ENCODE measurements around the gene HOXC6.

The HOXC6 gene

GRCh38 chr12:53996240-53997203 lies 31.7 kb upstream of the HOXC6 start:
- peaks cover 97% of the 10 kb centered on the region for H3K27me3 ChIP-seq (ENCODE audit: insufficient read depth, poor library complexity, severe bottlenecking)
- DNase-seq (ENCODE audit: low read depth in 1 of 2, low spot score in 1 of 2), result no peak

DNA sequence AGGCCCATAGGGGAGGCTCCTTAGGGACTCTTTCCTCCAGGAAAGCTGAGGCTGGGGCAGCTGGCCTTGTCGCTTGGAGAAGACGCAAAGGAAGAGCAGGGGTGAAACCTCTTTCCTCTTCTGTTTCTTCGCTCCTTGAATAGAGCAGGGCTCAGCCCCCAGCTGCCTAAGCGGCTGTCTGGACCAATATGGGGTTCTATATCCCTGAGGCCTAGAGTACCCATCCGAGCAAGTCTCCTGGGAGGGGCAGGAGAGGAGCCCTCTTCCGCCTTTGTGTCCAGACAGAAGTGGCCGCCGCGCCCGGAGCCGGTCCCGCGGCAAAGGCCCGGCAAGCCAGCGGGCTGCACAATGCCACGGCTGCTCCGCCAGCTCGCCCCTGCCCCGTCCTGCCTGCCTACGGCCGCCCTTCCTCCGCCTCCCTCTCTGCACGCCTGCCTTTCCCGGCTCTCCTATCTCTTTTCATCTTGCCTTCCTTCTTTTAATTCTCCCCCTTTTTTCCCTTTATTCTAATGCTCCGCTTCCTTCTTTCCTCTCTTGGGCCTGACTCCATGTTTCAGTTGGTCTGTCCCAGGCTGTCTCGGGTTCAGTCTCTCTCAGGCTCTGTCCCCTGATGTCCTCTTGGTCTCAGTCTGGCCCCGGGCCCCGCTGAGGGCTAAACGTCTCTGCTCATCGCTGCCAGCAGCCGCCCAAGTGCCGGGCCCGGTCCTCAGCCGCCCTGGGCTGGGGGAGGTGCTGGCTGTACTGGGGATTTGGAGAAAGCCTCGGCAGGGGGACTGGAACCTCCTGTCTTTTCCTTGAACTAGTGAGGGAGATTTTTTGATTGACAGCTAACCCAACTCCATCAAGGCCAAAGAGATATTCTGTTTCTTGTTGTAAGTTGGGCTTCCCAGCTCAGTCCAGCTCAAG lies 30.8 kb upstream of the HOXC6 start:
- Histone ChIP-seq H3K4me3 (replicated peaks; ENCODE audit: insufficient read depth, low read length) (no peak overlapping the region), H3K27me3 (ENCODE audit: insufficient read depth, poor library complexity, severe bottlenecking) (peaks cover 97% of the 10 kb centered on the region), H3K27ac (replicated peaks) (no peak overlapping the region)
- no peak for DNase-seq (ENCODE audit: low read depth in 1 of 2, low spot score in 1 of 2)
- TF ChIP-seq CTCF (IDR thresholded peaks at IDR 0.05; ENCODE audit: insufficient read depth, low read length) (no peak), GABPA (IDR thresholded peaks at IDR 0.05; ENCODE audit: low read depth) (no peak), POLR2AphosphoS5 (IDR thresholded peaks at IDR 0.05; ENCODE audit: low read depth) (no peak)

More at GRCh38 chr12:53996240-53997203, 31.7 kb upstream of the HOXC6 start:
- H3K27ac ChIP-seq (replicated peaks), result no peak overlapping the region
- H3K4me3 ChIP-seq (replicated peaks; ENCODE audit: insufficient read depth, low read length), result no peak overlapping the region
- TF ChIP-seq SPI1 (IDR thresholded peaks at IDR 0.05; ENCODE audit: borderline replicate concordance, low read depth) (no peak), POLR2AphosphoS5 (IDR thresholded peaks at IDR 0.05; ENCODE audit: low read depth) (no peak)

DNA sequence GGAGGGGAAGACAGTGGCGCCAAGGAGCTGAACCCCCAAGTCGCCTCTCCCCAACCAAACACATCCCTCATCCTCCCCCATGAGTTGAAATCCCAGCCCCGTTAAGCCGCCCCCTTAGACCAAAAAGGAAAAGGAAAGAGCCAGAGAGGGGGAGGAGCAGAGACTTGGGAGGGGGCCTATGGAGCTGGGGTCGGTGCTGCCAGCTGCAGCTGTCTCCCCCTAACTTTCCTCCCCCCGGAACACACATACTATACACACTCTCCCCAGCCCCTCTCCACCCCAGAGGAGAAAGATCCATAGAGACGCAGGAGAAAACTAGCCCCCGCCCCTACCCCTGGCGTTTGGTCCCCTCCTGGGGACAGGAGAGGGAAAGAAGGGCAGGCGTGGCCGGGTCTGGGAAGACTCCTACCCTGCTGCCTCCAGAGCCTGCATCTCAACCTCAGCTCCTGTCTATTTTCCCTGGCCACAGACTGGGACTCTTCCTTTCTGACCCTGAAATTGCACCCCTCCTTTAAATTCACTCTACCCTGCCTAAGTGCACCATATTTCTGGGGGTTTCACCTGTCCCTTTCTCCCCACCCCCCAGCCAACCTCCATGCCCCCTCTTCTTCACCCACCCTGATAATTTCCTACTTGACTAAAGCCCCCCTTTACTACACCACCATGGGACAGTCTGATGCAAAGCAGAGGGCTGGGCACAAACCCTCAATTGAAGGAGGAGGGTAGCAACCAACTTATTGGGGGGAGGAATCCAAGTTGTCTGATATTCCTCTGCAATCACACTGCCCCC lies 29.9 kb upstream of the HOXC6 start:
- peaks cover 95% of the 10 kb centered on the region for H3K27me3 ChIP-seq (ENCODE audit: insufficient read depth, poor library complexity, severe bottlenecking)
- no peak for DNase-seq (ENCODE audit: low read depth in 1 of 2, low spot score in 1 of 2)
- TF ChIP-seq POLR2AphosphoS5 (IDR thresholded peaks at IDR 0.05; ENCODE audit: low read depth), result no peak
- TF ChIP-seq GABPA (IDR thresholded peaks at IDR 0.05; ENCODE audit: low read depth), result no peak
- no peak for TF ChIP-seq CTCF (IDR thresholded peaks at IDR 0.05; ENCODE audit: insufficient read depth, low read length)
- H3K4me3 ChIP-seq (replicated peaks; ENCODE audit: insufficient read depth, low read length), result no peak overlapping the region
- H3K27ac ChIP-seq (replicated peaks), result no peak overlapping the region

GRCh38 chr12:53998900-53999236 lies 29.4 kb upstream of the HOXC6 start:
- no peak overlapping the region for H3K27ac ChIP-seq (replicated peaks)
- no peak overlapping the region for H3K4me3 ChIP-seq (replicated peaks; ENCODE audit: insufficient read depth, low read length)
- no peak for DNase-seq (ENCODE audit: low read depth in 1 of 2, low spot score in 1 of 2)
- TF ChIP-seq CTCF (IDR thresholded peaks at IDR 0.05; ENCODE audit: insufficient read depth, low read length) (no peak), SPI1 (IDR thresholded peaks at IDR 0.05; ENCODE audit: borderline replicate concordance, low read depth) (no peak)
- TF ChIP-seq, protein P1, sequence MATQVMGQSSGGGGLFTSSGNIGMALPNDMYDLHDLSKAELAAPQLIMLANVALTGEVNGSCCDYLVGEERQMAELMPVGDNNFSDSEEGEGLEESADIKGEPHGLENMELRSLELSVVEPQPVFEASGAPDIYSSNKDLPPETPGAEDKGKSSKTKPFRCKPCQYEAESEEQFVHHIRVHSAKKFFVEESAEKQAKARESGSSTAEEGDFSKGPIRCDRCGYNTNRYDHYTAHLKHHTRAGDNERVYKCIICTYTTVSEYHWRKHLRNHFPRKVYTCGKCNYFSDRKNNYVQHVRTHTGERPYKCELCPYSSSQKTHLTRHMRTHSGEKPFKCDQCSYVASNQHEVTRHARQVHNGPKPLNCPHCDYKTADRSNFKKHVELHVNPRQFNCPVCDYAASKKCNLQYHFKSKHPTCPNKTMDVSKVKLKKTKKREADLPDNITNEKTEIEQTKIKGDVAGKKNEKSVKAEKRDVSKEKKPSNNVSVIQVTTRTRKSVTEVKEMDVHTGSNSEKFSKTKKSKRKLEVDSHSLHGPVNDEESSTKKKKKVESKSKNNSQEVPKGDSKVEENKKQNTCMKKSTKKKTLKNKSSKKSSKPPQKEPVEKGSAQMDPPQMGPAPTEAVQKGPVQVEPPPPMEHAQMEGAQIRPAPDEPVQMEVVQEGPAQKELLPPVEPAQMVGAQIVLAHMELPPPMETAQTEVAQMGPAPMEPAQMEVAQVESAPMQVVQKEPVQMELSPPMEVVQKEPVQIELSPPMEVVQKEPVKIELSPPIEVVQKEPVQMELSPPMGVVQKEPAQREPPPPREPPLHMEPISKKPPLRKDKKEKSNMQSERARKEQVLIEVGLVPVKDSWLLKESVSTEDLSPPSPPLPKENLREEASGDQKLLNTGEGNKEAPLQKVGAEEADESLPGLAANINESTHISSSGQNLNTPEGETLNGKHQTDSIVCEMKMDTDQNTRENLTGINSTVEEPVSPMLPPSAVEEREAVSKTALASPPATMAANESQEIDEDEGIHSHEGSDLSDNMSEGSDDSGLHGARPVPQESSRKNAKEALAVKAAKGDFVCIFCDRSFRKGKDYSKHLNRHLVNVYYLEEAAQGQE (IDR thresholded peaks at IDR 0.05; ENCODE audit: insufficient replicate concordance, low read depth), result no peak
- peaks cover 92% of the 10 kb centered on the region for H3K27me3 ChIP-seq (ENCODE audit: insufficient read depth, poor library complexity, severe bottlenecking)
